HepG2 (cell line): ENCODE results near the gene CAMK2G. TPM values are rescaled to one million over a fixed set of nuclear protein-coding genes. Genes with fewer than 3 reads are reported as not detected.

Source experiments
- ATAC-seq: fragments of 200-7000 bp; cut with Tn5 transposase; 3 replicates; pipeline ENCODE4 v1.9.1; 2020; ENCODE audit warnings: mild to moderate bottlenecking, moderate library complexity
- BruUV-seq: library from RNA; stranded (reverse); fragments of 400-500 nt; replicated peaks from 2 replicates; lab custom pipeline; 2021; lab: Mats Ljungman, UMichigan
- CTCF ChIA-PET: fragments of 300-600 bp; formaldehyde crosslinking; extraction: SDS; loops from one replicate; lab custom pipeline; 2021; ENCODE audit warnings: low total read pairs, inconsistent platforms, low intra/inter-chr PET ratio; lab: Yijun Ruan, JAX
- POLR2A ChIA-PET: fragments of 350-600 bp; sonication (Branson Sonifier 250); formaldehyde crosslinking; loops from one replicate; lab custom pipeline; 2020; ENCODE audit warnings: antibody characterized with exemption, inconsistent platforms; lab: Yijun Ruan, JAX
- DNase-seq: peaks from one replicate; pipeline ENCODE4 v3.0.0-alpha.2; 2015; ENCODE audit warnings: low spot score
- FAIRE-seq: peaks from 3 replicates; lab custom pipeline; 2011; peaks lifted over from hg19 to GRCh38; lab: Jason Lieb, UNC
- H2AFZ ChIP-seq: one replicate; pipeline ENCODE4 v1.6.1; 2011; ENCODE audit warnings: low read length, inconsistent platforms
- H3K27ac ChIP-seq: fragments of 300-600 bp; 3 replicates; pipeline ENCODE4 v1.8.0; 2011; ENCODE audit warnings: mixed run types, mild to moderate bottlenecking, mixed read lengths, low read length, inconsistent platforms; ENCODE audit not compliant: insufficient read depth; ENCODE audit errors: extremely low read length
- H3K27me3 ChIP-seq, 2 experiments: fragments of 200-600 bp in 1 of 2; 2 replicates in 1 of 2; 3 replicates in 1 of 2; pipeline versions ENCODE4 v1.6.0 to v1.8.0; 2011; ENCODE audit warnings: low read length in 2 of 2, mild to moderate bottlenecking in 2 of 2, moderate library complexity in 2 of 2, inconsistent platforms in 1 of 2; ENCODE audit not compliant: insufficient read depth in 2 of 2, control insufficient read depth in 1 of 2
- H3K36me3 ChIP-seq, 2 experiments: fragments of 200-600 bp in 1 of 2; replicated peaks in 1 of 2; 2 replicates in 1 of 2; 3 replicates in 1 of 2; pipeline versions ENCODE4 v1.5.1 to v1.8.0; 2011; ENCODE audit warnings: low read length in 2 of 2, inconsistent platforms in 1 of 2; ENCODE audit not compliant: insufficient read depth in 2 of 2, control insufficient read depth in 1 of 2
- H3K4me1 ChIP-seq: 2 replicates; pipeline ENCODE4 v1.5.1; 2012; ENCODE audit warnings: low read length, inconsistent platforms; ENCODE audit not compliant: insufficient read depth
- H3K4me2 ChIP-seq: 2 replicates; pipeline ENCODE4 v1.6.0; 2011; ENCODE audit warnings: low read depth, low read length, inconsistent platforms
- H3K4me3 ChIP-seq, 3 experiments: fragments of 200-600 bp in 1 of 3; sonication (generic), shearing (Covaris generic) in 1 of 3; replicated peaks in 1 of 3; 2 replicates each; pipeline ENCODE4 v1.5.1; 2011 to 2016; ENCODE audit warnings: low read length in 3 of 3, inconsistent platforms in 2 of 3, low read depth in 2 of 3, mild to moderate bottlenecking in 2 of 3, control low read depth in 1 of 3, mixed read lengths in 1 of 3; ENCODE audit not compliant: insufficient read depth in 1 of 3
- H3K79me2 ChIP-seq: one replicate; pipeline ENCODE4 v1.6.1; 2011; ENCODE audit warnings: low read length, inconsistent platforms; ENCODE audit not compliant: insufficient read depth
- H3K9ac ChIP-seq: 2 replicates; pipeline ENCODE4 v1.6.0; 2011; ENCODE audit warnings: mild to moderate bottlenecking, low read depth, low read length, inconsistent platforms; ENCODE audit not compliant: insufficient read depth
- H3K9me3 ChIP-seq: 2 replicates; pipeline ENCODE4 v1.5.1; 2012; ENCODE audit warnings: mild to moderate bottlenecking, low read length
- H4K20me1 ChIP-seq: 2 replicates; pipeline ENCODE4 v1.6.0; 2011; ENCODE audit warnings: inconsistent platforms, mild to moderate bottlenecking, low read length, moderate library complexity; ENCODE audit not compliant: insufficient read depth
- E2F1 ChIP-seq: sonication (generic); formaldehyde crosslinking; IDR thresholded peaks from 2 replicates; pipeline ENCODE4 v1.5.0; 2020; ENCODE audit warnings: missing genetic modification reagents
- GABPB1 ChIP-seq: IDR thresholded peaks from 2 replicates; pipeline ENCODE4 v1.6.1; 2016; ENCODE audit warnings: mild to moderate bottlenecking, missing genetic modification reagents, moderate library complexity, missing compliant biosample characterization
- MAFK ChIP-seq, 2 experiments: IDR thresholded peaks in 1 of 2; conservative IDR thresholded peaks in 1 of 2; 2 replicates each; pipeline ENCODE4 v1.6.1; 2011; ENCODE audit warnings: improper control_type of control experiment in 2 of 2, low read length in 2 of 2
- TEAD3 ChIP-seq: optimal IDR thresholded peaks from 2 replicates; pipeline ENCODE3; 2016; ENCODE audit warnings: borderline replicate concordance
- WGBS: methylation state at CpG from one replicate; pipeline ENCODE4 v1.1.6; 2017; ENCODE audit warnings: low lambda C conversion rate; 5-methylcytosine and 5-hydroxymethylcytosine counted together
- in situ Hi-C: cut with HindIII; loops from 2 replicates; pipeline ENCODE4 v1.10.0; 2017; ENCODE audit warnings: low pct_unique_long_range_greater_than_20kb; ENCODE audit not compliant: extremely low pct_ligation_motif_present
- intact Hi-C: fragments of 100-400 bp; cut with micrococcal nuclease; formaldehyde crosslinking; loops from one replicate; pipeline ENCODE4 v1.10.0; 2022; ENCODE audit not compliant: unreplicated experiment
- polyA plus RNA-seq, 8 experiments: library from polyadenylated mRNA; depleted of rRNA in 3 of 8; stranded (reverse) in 7 of 8; unstranded in 1 of 8; fragments of >200 nt; fragmentation: Illumina TruSeq in 4 of 8; extraction: Trizol in 4 of 8; gene quantifications; 2 replicates each; pipeline versions ENCODE4 v1.2.1 to v1.2.3, GENCODE V29; 2011 to 2016; ENCODE audit warnings: low read depth in 4 of 8, missing spikeins in 1 of 8, mixed read lengths in 1 of 8; ENCODE audit not compliant: insufficient read depth in 1 of 8
- total RNA-seq, 5 experiments: library from RNA; depleted of rRNA; stranded (reverse); fragments of >200 nt; fragmentation: Illumina TruSeq; extraction: Trizol; gene quantifications; 2 replicates each; pipeline ENCODE4 v1.2.3, GENCODE V29; 2016; ENCODE audit warnings: low read depth in 1 of 5

The CAMK2G gene
- total and polyA plus RNA-seq, 2 of the 13 experiments (the other 11 are each of a cell fraction or from before 2014, with no cell fraction given) = 15.9 to 18.8 TPM

- TF ChIP-seq E2F1 (CRISPR knock-in tag) = no peak
- no peak for TF ChIP-seq TEAD3 (CRISPR knock-in tag)
- TF ChIP-seq MAFK (conservative IDR thresholded peaks at IDR 0.05 in 1 of 2, IDR thresholded peaks at IDR 0.05 in 1 of 2; ENCODE audit: low read length in 2 of 2) = no peak
- TF ChIP-seq, all 625 proteins: peak for 0
These were observed 15.5 kb downstream of the CAMK2G start (continued) for GRCh38 chr10:73858750-73859427.

GRCh38 chr10:73858013-73858708, 16.2 kb downstream of the CAMK2G start:
- Histone ChIP-seq H4K20me1 (no peaks in the 10 kb centered on the region), H3K36me3 (peaks cover 9 to 62% of the 10 kb centered on the region in 2 experiments), H3K27ac (no peak overlapping the region), H3K9ac (no peak overlapping the region), H3K79me2 (no peaks in the 10 kb centered on the region), H3K27me3 (no peaks in the 10 kb centered on the region), H3K4me2 (no peak overlapping the region), H3K4me1 (peaks cover 26% of the 10 kb centered on the region), H3K4me3 (no peak overlapping the region), H3K9me3 (no peaks in the 10 kb centered on the region), H2AFZ (no peak overlapping the region)
- TF ChIP-seq GABPB1 (CRISPR knock-in tag) = no peak
- ChIA-PET POLR2A (interaction anchor here (0.7 kb wide), 1 partner anchor 18 kb away, joined by 3 read pairs; no protein-coding TSS in a partner anchor), CTCF (no interaction called here)
- no peak for ATAC-seq
- 89% methylated on average over 12 of the region's 12 CpGs for WGBS
- intact Hi-C loops (no loop called here), in situ Hi-C loops (no loop called here)
- no peak for DNase-seq
- no TSS peak for BruUV-seq
- FAIRE-seq = no peak
